GM10266 (cell line): ENCODE data around the gene IRAK1BP1.
"Not testable (repeated sequence)": the region's sequence is repeated elsewhere in the genome, so short reads cannot be mapped to it uniquely, and the experiment has no call there.

Experiments
- DNase-seq: peaks from one replicate; pipeline ENCODE4 v3.0.0; 2012; ENCODE audit errors: extremely low spot score
- TF ChIP-seq, protein P1 (sequence below): IDR thresholded peaks from 2 replicates; pipeline ENCODE4 v1.5.1; 2012; ENCODE audit warnings: mild to moderate bottlenecking, low read depth; ENCODE audit not compliant: control insufficient read depth, insufficient read depth; ENCODE audit errors: missing control alignments

The IRAK1BP1 gene

DNA sequence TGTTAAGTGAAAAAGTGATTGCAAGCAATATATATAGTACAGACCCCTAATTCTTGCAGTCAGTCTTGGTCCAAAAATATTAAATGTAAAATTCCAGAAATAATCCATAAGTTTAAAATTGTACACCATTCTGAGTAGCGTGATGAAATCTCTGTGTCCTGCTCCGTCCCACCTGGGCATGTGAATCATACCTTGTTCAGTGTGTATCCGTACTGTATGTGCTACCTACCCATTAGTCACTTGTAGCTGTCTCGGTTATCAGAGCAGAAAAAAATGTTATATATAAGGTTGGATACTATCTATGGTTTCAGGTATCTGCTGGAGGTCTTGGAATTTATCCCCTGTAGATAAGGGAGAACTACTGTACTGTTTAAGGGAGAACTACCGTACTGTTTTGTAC is 16.3 kb downstream of the IRAK1BP1 start:
- no peak for DNase-seq

GRCh38 chr6:78889901-78890300 is 22.6 kb downstream of the IRAK1BP1 start:
- not testable (repeated sequence) for DNase-seq

More for the DNA sequence above, 16.3 kb downstream of the IRAK1BP1 start:
- TF ChIP-seq, protein P1, sequence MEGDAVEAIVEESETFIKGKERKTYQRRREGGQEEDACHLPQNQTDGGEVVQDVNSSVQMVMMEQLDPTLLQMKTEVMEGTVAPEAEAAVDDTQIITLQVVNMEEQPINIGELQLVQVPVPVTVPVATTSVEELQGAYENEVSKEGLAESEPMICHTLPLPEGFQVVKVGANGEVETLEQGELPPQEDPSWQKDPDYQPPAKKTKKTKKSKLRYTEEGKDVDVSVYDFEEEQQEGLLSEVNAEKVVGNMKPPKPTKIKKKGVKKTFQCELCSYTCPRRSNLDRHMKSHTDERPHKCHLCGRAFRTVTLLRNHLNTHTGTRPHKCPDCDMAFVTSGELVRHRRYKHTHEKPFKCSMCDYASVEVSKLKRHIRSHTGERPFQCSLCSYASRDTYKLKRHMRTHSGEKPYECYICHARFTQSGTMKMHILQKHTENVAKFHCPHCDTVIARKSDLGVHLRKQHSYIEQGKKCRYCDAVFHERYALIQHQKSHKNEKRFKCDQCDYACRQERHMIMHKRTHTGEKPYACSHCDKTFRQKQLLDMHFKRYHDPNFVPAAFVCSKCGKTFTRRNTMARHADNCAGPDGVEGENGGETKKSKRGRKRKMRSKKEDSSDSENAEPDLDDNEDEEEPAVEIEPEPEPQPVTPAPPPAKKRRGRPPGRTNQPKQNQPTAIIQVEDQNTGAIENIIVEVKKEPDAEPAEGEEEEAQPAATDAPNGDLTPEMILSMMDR: no peak

DNA sequence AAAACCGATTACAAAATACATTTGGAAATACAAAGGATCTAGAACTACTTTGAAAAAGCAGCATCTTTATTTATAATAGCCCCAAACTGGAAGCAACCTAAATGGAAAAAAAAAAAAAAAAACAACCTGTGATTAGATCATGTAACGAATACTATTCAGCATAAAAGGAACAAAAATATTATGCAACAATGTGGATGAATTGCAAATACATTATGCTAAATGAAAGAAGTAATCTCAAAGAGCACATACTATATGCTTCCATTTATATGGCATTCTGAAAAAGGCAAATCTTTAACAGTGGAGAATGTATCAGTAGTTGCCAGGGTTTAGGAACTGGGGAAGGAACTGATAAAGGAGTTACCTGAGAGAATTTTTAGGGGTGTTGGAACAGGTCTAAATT is 28.9 kb downstream of the IRAK1BP1 start:
- DNase-seq: no peak
- TF ChIP-seq, protein P1: no peak

DNA sequence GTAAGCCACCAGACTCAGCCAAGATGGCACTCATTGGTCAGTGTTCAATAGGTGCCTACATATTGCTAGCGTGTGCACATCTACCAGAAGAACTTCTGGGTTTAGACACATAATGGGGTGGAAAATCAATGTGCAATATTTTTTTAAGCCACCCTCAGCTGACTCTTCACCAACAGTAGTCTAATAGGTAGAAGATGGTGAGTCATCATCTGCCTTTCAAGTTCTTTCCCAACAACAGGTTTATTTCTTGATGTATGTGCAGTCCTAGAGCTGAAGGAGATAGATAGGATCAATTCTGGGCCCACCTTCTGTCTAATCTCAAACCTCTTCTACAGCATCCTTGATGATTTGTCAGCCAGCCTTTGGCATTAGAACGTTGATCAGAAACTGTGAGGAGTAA is 41.3 kb downstream of the IRAK1BP1 start:
- TF ChIP-seq, protein P1: no peak
- DNase-seq: no peak

- TF ChIP-seq, protein P1: no peak
- DNase-seq: no peak
Observed at GRCh38 chr6:78909391-78909790, 42.0 kb downstream of the IRAK1BP1 start.

GRCh38 chr6:78910010-78910409 is 42.7 kb downstream of the IRAK1BP1 start:
- no peak for DNase-seq
- TF ChIP-seq, protein P1: no peak

DNA sequence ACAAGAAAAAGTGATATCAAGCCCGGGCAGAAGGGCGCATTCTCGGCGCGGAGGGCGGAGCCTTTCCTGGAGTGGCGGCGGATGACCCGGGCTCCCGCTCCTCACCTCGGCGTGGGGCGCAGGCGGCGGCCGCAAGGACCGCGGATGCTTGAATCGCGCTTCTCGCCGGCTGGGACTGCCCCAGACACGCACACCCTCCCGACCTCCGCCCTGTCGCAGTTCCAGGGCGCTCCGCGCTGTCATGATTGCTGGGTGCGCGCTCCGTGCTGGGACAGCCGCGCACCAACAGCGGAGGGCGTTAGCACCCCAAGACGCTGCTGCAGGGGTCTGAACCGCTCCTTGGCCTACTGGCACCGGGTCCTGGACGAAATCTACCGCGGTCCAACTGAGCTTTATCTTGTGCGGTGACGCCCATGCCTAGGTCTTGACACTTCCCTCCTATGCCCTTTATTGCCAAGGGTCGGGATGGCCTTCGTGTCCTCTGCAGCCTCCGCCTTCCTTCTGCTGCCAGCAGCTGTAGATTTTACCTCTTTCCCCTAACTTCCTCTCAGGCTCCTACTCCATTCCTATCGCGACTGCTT is 43.3 kb downstream of the IRAK1BP1 start:
- TF ChIP-seq, protein P1: peak; percentile 12
- peak; percentile 42 for DNase-seq
